HepG2 (cell line): Measurements from ENCODE around the gene GNG5. TPM values are rescaled to one million over a fixed set of nuclear protein-coding genes. Genes with fewer than 3 reads are reported as not detected.
"Not testable (repeated sequence)": the region's sequence is repeated elsewhere in the genome, so short reads cannot be mapped to it uniquely, and the experiment has no call there.

Source experiments
- ATAC-seq: fragments of 200-7000 bp; cut with Tn5 transposase; 3 replicates; pipeline ENCODE4 v1.9.1; 2020; ENCODE audit warnings: mild to moderate bottlenecking, moderate library complexity
- BruUV-seq: library from RNA; stranded (reverse); fragments of 400-500 nt; replicated peaks from 2 replicates; lab custom pipeline; 2021; lab: Mats Ljungman, UMichigan
- CTCF ChIA-PET: fragments of 300-600 bp; formaldehyde crosslinking; extraction: SDS; loops from one replicate; lab custom pipeline; 2021; ENCODE audit warnings: low total read pairs, inconsistent platforms, low intra/inter-chr PET ratio; lab: Yijun Ruan, JAX
- POLR2A ChIA-PET: fragments of 350-600 bp; sonication (Branson Sonifier 250); formaldehyde crosslinking; loops from one replicate; lab custom pipeline; 2020; ENCODE audit warnings: antibody characterized with exemption, inconsistent platforms; lab: Yijun Ruan, JAX
- DNase-seq: peaks from one replicate; pipeline ENCODE4 v3.0.0-alpha.2; 2015; ENCODE audit warnings: low spot score
- FAIRE-seq: peaks from 3 replicates; lab custom pipeline; 2011; peaks lifted over from hg19 to GRCh38; lab: Jason Lieb, UNC
- H2AFZ ChIP-seq: one replicate; pipeline ENCODE4 v1.6.1; 2011; ENCODE audit warnings: low read length, inconsistent platforms
- H3K27ac ChIP-seq: fragments of 300-600 bp; 3 replicates; pipeline ENCODE4 v1.8.0; 2011; ENCODE audit warnings: mixed run types, mild to moderate bottlenecking, mixed read lengths, low read length, inconsistent platforms; ENCODE audit not compliant: insufficient read depth; ENCODE audit errors: extremely low read length
- H3K27me3 ChIP-seq, 2 experiments: fragments of 200-600 bp in 1 of 2; 2 replicates in 1 of 2; 3 replicates in 1 of 2; pipeline versions ENCODE4 v1.6.0 to v1.8.0; 2011; ENCODE audit warnings: low read length in 2 of 2, mild to moderate bottlenecking in 2 of 2, moderate library complexity in 2 of 2, inconsistent platforms in 1 of 2; ENCODE audit not compliant: insufficient read depth in 2 of 2, control insufficient read depth in 1 of 2
- H3K36me3 ChIP-seq, 2 experiments: fragments of 200-600 bp in 1 of 2; replicated peaks in 1 of 2; 2 replicates in 1 of 2; 3 replicates in 1 of 2; pipeline versions ENCODE4 v1.5.1 to v1.8.0; 2011; ENCODE audit warnings: low read length in 2 of 2, inconsistent platforms in 1 of 2; ENCODE audit not compliant: insufficient read depth in 2 of 2, control insufficient read depth in 1 of 2
- H3K4me1 ChIP-seq: 2 replicates; pipeline ENCODE4 v1.5.1; 2012; ENCODE audit warnings: low read length, inconsistent platforms; ENCODE audit not compliant: insufficient read depth
- H3K4me2 ChIP-seq: 2 replicates; pipeline ENCODE4 v1.6.0; 2011; ENCODE audit warnings: low read depth, low read length, inconsistent platforms
- H3K4me3 ChIP-seq, 3 experiments: fragments of 200-600 bp in 1 of 3; sonication (generic), shearing (Covaris generic) in 1 of 3; replicated peaks in 1 of 3; 2 replicates each; pipeline ENCODE4 v1.5.1; 2011 to 2016; ENCODE audit warnings: low read length in 3 of 3, inconsistent platforms in 2 of 3, low read depth in 2 of 3, mild to moderate bottlenecking in 2 of 3, control low read depth in 1 of 3, mixed read lengths in 1 of 3; ENCODE audit not compliant: insufficient read depth in 1 of 3
- H3K79me2 ChIP-seq: one replicate; pipeline ENCODE4 v1.6.1; 2011; ENCODE audit warnings: low read length, inconsistent platforms; ENCODE audit not compliant: insufficient read depth
- H3K9ac ChIP-seq: 2 replicates; pipeline ENCODE4 v1.6.0; 2011; ENCODE audit warnings: mild to moderate bottlenecking, low read depth, low read length, inconsistent platforms; ENCODE audit not compliant: insufficient read depth
- H3K9me3 ChIP-seq: 2 replicates; pipeline ENCODE4 v1.5.1; 2012; ENCODE audit warnings: mild to moderate bottlenecking, low read length
- H4K20me1 ChIP-seq: 2 replicates; pipeline ENCODE4 v1.6.0; 2011; ENCODE audit warnings: inconsistent platforms, mild to moderate bottlenecking, low read length, moderate library complexity; ENCODE audit not compliant: insufficient read depth
- KAT8 ChIP-seq: IDR thresholded peaks from 2 replicates; pipeline ENCODE4 v1.6.1; 2016; ENCODE audit warnings: missing genetic modification reagents, missing compliant biosample characterization
- SALL1 ChIP-seq: sonication (generic); formaldehyde crosslinking; IDR thresholded peaks from 2 replicates; pipeline ENCODE4 v1.8.0; 2022; ENCODE audit warnings: mild to moderate bottlenecking, missing genetic modification reagents
- ZBTB38 ChIP-seq: sonication (generic); formaldehyde crosslinking; IDR thresholded peaks from 2 replicates; pipeline ENCODE4 v1.5.1; 2020; ENCODE audit warnings: mild to moderate bottlenecking, missing genetic modification reagents
- WGBS: methylation state at CpG from one replicate; pipeline ENCODE4 v1.1.6; 2017; ENCODE audit warnings: low lambda C conversion rate; 5-methylcytosine and 5-hydroxymethylcytosine counted together
- in situ Hi-C: cut with HindIII; loops from 2 replicates; pipeline ENCODE4 v1.10.0; 2017; ENCODE audit warnings: low pct_unique_long_range_greater_than_20kb; ENCODE audit not compliant: extremely low pct_ligation_motif_present
- intact Hi-C: fragments of 100-400 bp; cut with micrococcal nuclease; formaldehyde crosslinking; loops from one replicate; pipeline ENCODE4 v1.10.0; 2022; ENCODE audit not compliant: unreplicated experiment
- polyA plus RNA-seq, 8 experiments: library from polyadenylated mRNA; depleted of rRNA in 3 of 8; stranded (reverse) in 7 of 8; unstranded in 1 of 8; fragments of >200 nt; fragmentation: Illumina TruSeq in 4 of 8; extraction: Trizol in 4 of 8; gene quantifications; 2 replicates each; pipeline versions ENCODE4 v1.2.1 to v1.2.3, GENCODE V29; 2011 to 2016; ENCODE audit warnings: low read depth in 4 of 8, missing spikeins in 1 of 8, mixed read lengths in 1 of 8; ENCODE audit not compliant: insufficient read depth in 1 of 8
- total RNA-seq, 5 experiments: library from RNA; depleted of rRNA; stranded (reverse); fragments of >200 nt; fragmentation: Illumina TruSeq; extraction: Trizol; gene quantifications; 2 replicates each; pipeline ENCODE4 v1.2.3, GENCODE V29; 2016; ENCODE audit warnings: low read depth in 1 of 5
- TF ChIP-seq, protein P1 (sequence below): sonication (generic); formaldehyde crosslinking; IDR thresholded peaks from 2 replicates; pipeline ENCODE4 v1.5.0; 2020; ENCODE audit warnings: mild to moderate bottlenecking, missing genetic modification reagents
- TF ChIP-seq, protein P2 (sequence below): sonication (generic); formaldehyde crosslinking; IDR thresholded peaks from 2 replicates; pipeline ENCODE4 v1.5.1; 2020; ENCODE audit warnings: mild to moderate bottlenecking, missing genetic modification reagents, moderate library complexity

GNG5 gene
- total and polyA plus RNA-seq, 2 of the 13 experiments (the other 11 are each of a cell fraction or from before 2014, with no cell fraction given) = 103 to 137 TPM

DNA sequence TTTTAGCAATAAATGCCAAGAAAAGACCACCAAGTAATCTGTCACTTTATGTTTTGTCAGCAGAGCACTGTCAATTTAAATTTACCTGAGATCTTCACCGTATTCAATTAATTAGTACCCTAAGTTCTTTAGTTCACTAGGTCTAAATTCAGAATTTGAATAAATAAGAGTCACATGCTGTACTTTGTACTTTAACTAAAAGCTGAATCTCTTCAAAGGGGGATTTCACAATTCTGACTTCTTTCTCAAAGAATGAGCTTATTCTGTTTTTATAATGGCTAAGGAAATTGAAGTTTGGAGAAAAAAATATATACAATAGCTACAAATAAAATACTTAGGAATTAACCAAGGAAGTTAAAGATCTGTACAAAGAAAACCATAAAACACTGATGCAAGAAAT is 2.1 kb upstream of the GNG5 start (continued):
- TF ChIP-seq, protein P1, sequence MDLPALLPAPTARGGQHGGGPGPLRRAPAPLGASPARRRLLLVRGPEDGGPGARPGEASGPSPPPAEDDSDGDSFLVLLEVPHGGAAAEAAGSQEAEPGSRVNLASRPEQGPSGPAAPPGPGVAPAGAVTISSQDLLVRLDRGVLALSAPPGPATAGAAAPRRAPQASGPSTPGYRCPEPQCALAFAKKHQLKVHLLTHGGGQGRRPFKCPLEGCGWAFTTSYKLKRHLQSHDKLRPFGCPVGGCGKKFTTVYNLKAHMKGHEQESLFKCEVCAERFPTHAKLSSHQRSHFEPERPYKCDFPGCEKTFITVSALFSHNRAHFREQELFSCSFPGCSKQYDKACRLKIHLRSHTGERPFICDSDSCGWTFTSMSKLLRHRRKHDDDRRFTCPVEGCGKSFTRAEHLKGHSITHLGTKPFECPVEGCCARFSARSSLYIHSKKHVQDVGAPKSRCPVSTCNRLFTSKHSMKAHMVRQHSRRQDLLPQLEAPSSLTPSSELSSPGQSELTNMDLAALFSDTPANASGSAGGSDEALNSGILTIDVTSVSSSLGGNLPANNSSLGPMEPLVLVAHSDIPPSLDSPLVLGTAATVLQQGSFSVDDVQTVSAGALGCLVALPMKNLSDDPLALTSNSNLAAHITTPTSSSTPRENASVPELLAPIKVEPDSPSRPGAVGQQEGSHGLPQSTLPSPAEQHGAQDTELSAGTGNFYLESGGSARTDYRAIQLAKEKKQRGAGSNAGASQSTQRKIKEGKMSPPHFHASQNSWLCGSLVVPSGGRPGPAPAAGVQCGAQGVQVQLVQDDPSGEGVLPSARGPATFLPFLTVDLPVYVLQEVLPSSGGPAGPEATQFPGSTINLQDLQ (CRISPR knock-in tag) = no peak
- peak; percentile 24; the same call in 1 of the 2 replicates for TF ChIP-seq KAT8

- intact Hi-C loops = loop anchor here (2.0 to 5.0 kb wide), 2 partner anchors 34 to 67 kb away; partner anchors contain the start of gene CTBS
- Histone ChIP-seq H4K20me1 (peaks cover 22% of the 10 kb centered on the region), H3K4me2 (peak overlapping the region; percentile 70)
- H3K36me3 ChIP-seq, FAIRE-seq, H3K9me3 ChIP-seq, BruUV-seq, H3K27me3 ChIP-seq, H2AFZ ChIP-seq: not testable (repeated sequence)
- TF ChIP-seq, protein P2, sequence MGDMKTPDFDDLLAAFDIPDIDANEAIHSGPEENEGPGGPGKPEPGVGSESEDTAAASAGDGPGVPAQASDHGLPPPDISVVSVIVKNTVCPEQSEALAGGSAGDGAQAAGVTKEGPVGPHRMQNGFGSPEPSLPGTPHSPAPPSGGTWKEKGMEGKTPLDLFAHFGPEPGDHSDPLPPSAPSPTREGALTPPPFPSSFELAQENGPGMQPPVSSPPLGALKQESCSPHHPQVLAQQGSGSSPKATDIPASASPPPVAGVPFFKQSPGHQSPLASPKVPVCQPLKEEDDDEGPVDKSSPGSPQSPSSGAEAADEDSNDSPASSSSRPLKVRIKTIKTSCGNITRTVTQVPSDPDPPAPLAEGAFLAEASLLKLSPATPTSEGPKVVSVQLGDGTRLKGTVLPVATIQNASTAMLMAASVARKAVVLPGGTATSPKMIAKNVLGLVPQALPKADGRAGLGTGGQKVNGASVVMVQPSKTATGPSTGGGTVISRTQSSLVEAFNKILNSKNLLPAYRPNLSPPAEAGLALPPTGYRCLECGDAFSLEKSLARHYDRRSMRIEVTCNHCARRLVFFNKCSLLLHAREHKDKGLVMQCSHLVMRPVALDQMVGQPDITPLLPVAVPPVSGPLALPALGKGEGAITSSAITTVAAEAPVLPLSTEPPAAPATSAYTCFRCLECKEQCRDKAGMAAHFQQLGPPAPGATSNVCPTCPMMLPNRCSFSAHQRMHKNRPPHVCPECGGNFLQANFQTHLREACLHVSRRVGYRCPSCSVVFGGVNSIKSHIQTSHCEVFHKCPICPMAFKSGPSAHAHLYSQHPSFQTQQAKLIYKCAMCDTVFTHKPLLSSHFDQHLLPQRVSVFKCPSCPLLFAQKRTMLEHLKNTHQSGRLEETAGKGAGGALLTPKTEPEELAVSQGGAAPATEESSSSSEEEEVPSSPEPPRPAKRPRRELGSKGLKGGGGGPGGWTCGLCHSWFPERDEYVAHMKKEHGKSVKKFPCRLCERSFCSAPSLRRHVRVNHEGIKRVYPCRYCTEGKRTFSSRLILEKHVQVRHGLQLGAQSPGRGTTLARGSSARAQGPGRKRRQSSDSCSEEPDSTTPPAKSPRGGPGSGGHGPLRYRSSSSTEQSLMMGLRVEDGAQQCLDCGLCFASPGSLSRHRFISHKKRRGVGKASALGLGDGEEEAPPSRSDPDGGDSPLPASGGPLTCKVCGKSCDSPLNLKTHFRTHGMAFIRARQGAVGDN (CRISPR knock-in tag) = 0 out of 2 replicates have a peak, but pooled peaks have one; percentile 11
- TF ChIP-seq SALL1 (CRISPR knock-in tag) = peak; percentile 16; the same call in 1 of the 2 replicates
- TF ChIP-seq ZBTB38 (CRISPR knock-in tag) = 0 out of 2 replicates have a peak, but pooled peaks have one; percentile 62
- TF ChIP-seq, all 625 proteins: peak for 3; not testable (repeated sequence) for 622
- Histone ChIP-seq H3K79me2 (peaks cover 31% of the 10 kb centered on the region), H3K4me3 (peak overlapping the region; percentile 92 to 97 (median 97); a peak in 4 of 6 replicates), H3K4me1 (peaks cover 37% of the 10 kb centered on the region)
- CTCF ChIA-PET, DNase-seq, ATAC-seq, H3K27ac ChIP-seq, H3K9ac ChIP-seq: not testable (repeated sequence)
- POLR2A ChIA-PET = interaction anchor here (1.2 to 4.9 kb wide), 4 partner anchors 28 to 66 kb away, joined by 3 to 90 read pairs (median 18); partner anchors contain the start of genes CTBS and RPF1
- in situ Hi-C loops = loop anchor here (5.0 kb wide), 1 partner anchor 64 kb away; the partner anchor contains the start of gene CTBS
- WGBS = 90% methylated on average over 14 of the region's 14 CpGs
Measured at GRCh38 chr1:84507887-84508286, 1.5 kb upstream of the GNG5 start.
